Measurements from ENCODE around the gene EPS8L3.
"Not testable (repeated sequence)": the region's sequence is repeated elsewhere in the genome, so short reads cannot be mapped to it uniquely, and the experiment has no call there.

The EPS8L3 gene

GRCh38 chr1:109704173-109704572 is 59.5 kb downstream of the EPS8L3 start:
- no peak for DNase-seq

- DNase-seq, result not testable (repeated sequence)
Measured at GRCh38 chr1:109702940-109703339, 60.8 kb downstream of the EPS8L3 start.
